GM12878 (cell line): ENCODE measurements around the gene HSF5. TPM values are rescaled to one million over a fixed set of nuclear protein-coding genes. Genes with fewer than 3 reads are reported as not detected.

Experiments
- ATAC-seq: fragments of 200-7000 bp; cut with Tn5 transposase; 3 replicates; pipeline ENCODE4 v1.9.1; 2020; ENCODE audit warnings: mild to moderate bottlenecking, moderate library complexity
- BruUV-seq: library from RNA; stranded (reverse); fragments of 400-500 nt; replicated peaks from 2 replicates; lab custom pipeline; 2021; lab: Mats Ljungman, UMichigan
- CTCF ChIA-PET: fragments of 300-600 bp; sonication (Branson Sonifier 250); formaldehyde crosslinking; extraction: SDS; loops from one replicate; lab custom pipeline; 2021; ENCODE audit warnings: inconsistent platforms; lab: Yijun Ruan, JAX
- POLR2A ChIA-PET: fragments of 350-600 bp; formaldehyde crosslinking; extraction: SDS; loops from one replicate; lab custom pipeline; 2021; ENCODE audit warnings: inconsistent platforms; lab: Charles Lee
- RAD21 ChIA-PET: fragments of 300-600 bp; sonication (Branson Sonifier 250); formaldehyde crosslinking; loops from one replicate; lab custom pipeline; 2023; ENCODE audit warnings: antibody characterized with exemption; ENCODE audit not compliant: unreplicated experiment; lab: Charles Lee
- SMC1A ChIA-PET: fragments of 300-600 bp; sonication (Branson Sonifier 250); formaldehyde crosslinking; loops from one replicate; lab custom pipeline; 2023; ENCODE audit not compliant: unreplicated experiment, uncharacterized antibody; lab: Charles Lee
- DNase-seq: peaks from one replicate; pipeline ENCODE4 v3.0.0-alpha.2; 2011; ENCODE audit warnings: low read depth, low spot score
- FAIRE-seq: peaks from 3 replicates; lab custom pipeline; 2011; peaks lifted over from hg19 to GRCh38; lab: Jason Lieb, UNC
- H2AFZ ChIP-seq: 2 replicates; pipeline ENCODE4 v1.6.0; 2011; ENCODE audit warnings: low read depth, low read length, control low read depth; ENCODE audit not compliant: control insufficient read depth
- H3K27ac ChIP-seq: 2 replicates; pipeline ENCODE4 v1.5.1; 2011; ENCODE audit warnings: control low read depth; ENCODE audit not compliant: control insufficient read depth, insufficient read depth
- H3K27me3 ChIP-seq, 2 experiments: replicated peaks in 1 of 2; 2 replicates each; pipeline versions ENCODE4 v1.6.0 to v1.6.1; 2011; ENCODE audit warnings: low read length in 1 of 2; ENCODE audit not compliant: control insufficient read depth in 2 of 2, insufficient read depth in 2 of 2
- H3K36me3 ChIP-seq, 2 experiments: 2 replicates each; pipeline ENCODE4 v1.5.1; 2011; ENCODE audit warnings: low read length in 1 of 2; ENCODE audit not compliant: control insufficient read depth in 2 of 2, insufficient read depth in 2 of 2
- H3K4me1 ChIP-seq: 2 replicates; pipeline ENCODE4 v1.6.1; 2011; ENCODE audit warnings: mild to moderate bottlenecking, low read length, moderate library complexity, mixed read lengths; ENCODE audit not compliant: control insufficient read depth, insufficient read depth
- H3K4me2 ChIP-seq: 2 replicates; pipeline ENCODE4 v1.6.0; 2011; ENCODE audit warnings: control low read depth; ENCODE audit not compliant: control insufficient read depth, insufficient read depth
- H3K4me3 ChIP-seq: fragments of 200-600 bp; sonication (generic); 2 replicates; pipeline ENCODE4 v1.5.1; 2016
- H3K79me2 ChIP-seq: 2 replicates; pipeline ENCODE4 v1.6.0; 2011; ENCODE audit warnings: low read length; ENCODE audit not compliant: control insufficient read depth, insufficient read depth
- H3K9ac ChIP-seq: 2 replicates; pipeline ENCODE4 v1.8.0; 2011; ENCODE audit warnings: low read length, control low read depth, mixed read lengths; ENCODE audit not compliant: control insufficient read depth, insufficient read depth
- H3K9me3 ChIP-seq: replicated peaks from 3 replicates; pipeline ENCODE4 v1.5.1; 2011; ENCODE audit warnings: mild to moderate bottlenecking, low read length; ENCODE audit not compliant: control insufficient read depth, insufficient read depth
- H4K20me1 ChIP-seq: 2 replicates; pipeline ENCODE4 v1.6.0; 2011; ENCODE audit not compliant: control insufficient read depth, insufficient read depth
- BHLHE40 ChIP-seq, 2 experiments: fragments of 450-650 bp in 1 of 2; IDR thresholded peaks; 2 replicates each; pipeline ENCODE4 v1.6.1; 2011 to 2017; ENCODE audit warnings: low read depth in 2 of 2, borderline replicate concordance in 1 of 2, improper control_type of control experiment in 1 of 2, low read length in 1 of 2, mild to moderate bottlenecking in 1 of 2
- IKZF1 ChIP-seq: fragments of 450-650 bp; conservative IDR thresholded peaks from 2 replicates; pipeline ENCODE4 v1.6.1; 2017; ENCODE audit warnings: antibody characterized with exemption, mild to moderate bottlenecking
- KDM1A ChIP-seq: fragments of 200-600 bp; sonication (generic); IDR thresholded peaks from 2 replicates; pipeline ENCODE4 v1.6.1; 2016; ENCODE audit warnings: borderline replicate concordance
- LARP7 ChIP-seq: fragments of 450-650 bp; IDR thresholded peaks from 2 replicates; pipeline ENCODE4 v1.6.1; 2017; ENCODE audit warnings: mild to moderate bottlenecking
- MAX ChIP-seq: IDR thresholded peaks from 2 replicates; pipeline ENCODE4 v1.6.1; 2012; ENCODE audit warnings: low read depth, low read length, improper control_type of control experiment
- SMC3 ChIP-seq: IDR thresholded peaks from 2 replicates; pipeline ENCODE4 v1.6.1; 2011; ENCODE audit warnings: low read length, improper control_type of control experiment, borderline replicate concordance
- ZNF592 ChIP-seq: fragments of 450-650 bp; IDR thresholded peaks from 2 replicates; pipeline ENCODE4 v1.6.1; 2017; ENCODE audit warnings: mild to moderate bottlenecking, moderate library complexity
- ZNF687 ChIP-seq: fragments of 450-650 bp; IDR thresholded peaks from 2 replicates; pipeline ENCODE4 v1.6.1; 2017; ENCODE audit warnings: mild to moderate bottlenecking, moderate library complexity
- WGBS: methylation state at CpG from one replicate; pipeline ENCODE4 v1.1.6; 2016; ENCODE audit warnings: low lambda C conversion rate; ENCODE audit not compliant: insufficient replicate concordance, insufficient coverage; ENCODE audit errors: missing lambda C conversion rate; 5-methylcytosine and 5-hydroxymethylcytosine counted together
- in situ Hi-C: fragments of 300-500 bp; cut with MboI; formaldehyde crosslinking; loops from 9 replicates; pipeline ENCODE4 v1.14.3; 2018; ENCODE audit warnings: mixed read lengths
- intact Hi-C: fragments of 100-400 bp; cut with micrococcal nuclease; formaldehyde crosslinking; loops from one replicate; pipeline ENCODE4 v1.14.2; 2022; ENCODE audit not compliant: unreplicated experiment
- polyA plus RNA-seq, 11 experiments: library from polyadenylated mRNA; depleted of rRNA in 4 of 11; unstranded in 6 of 11; stranded (reverse) in 5 of 11; fragments of >200 nt; fragmentation: Nextera tagmentation in 4 of 11; fragmentation: Illumina TruSeq in 1 of 11; extraction: Ambion mirVana in 4 of 11; extraction: Trizol in 1 of 11; gene quantifications; 1 replicate in 1 of 11; 2 replicates in 10 of 11; pipeline versions ENCODE4 v1.2.1 to v1.2.3, GENCODE V29; 2011 to 2016; ENCODE audit warnings: inconsistent platforms in 2 of 11, missing spikeins in 2 of 11, low read depth in 1 of 11
- total RNA-seq, 4 experiments: library from RNA; depleted of rRNA in 3 of 4; stranded (reverse); fragments of >200 nt in 3 of 4; fragmentation: Illumina TruSeq in 1 of 4; extraction: Trizol in 1 of 4; gene quantifications; 2 replicates each; pipeline versions ENCODE4 v1.2.1 to v1.2.3, GENCODE V29; 2013 to 2021

Gene HSF5
- total and polyA plus RNA-seq, 10 of the 15 experiments (the other 5 are each of a cell fraction or from before 2014, with no cell fraction given): 0.02 to 0.18 (median 0.06) TPM; not detected in 4

- TF ChIP-seq SMC3 (no peak), MAX (no peak), KDM1A (no peak)
These were observed 40.2 kb upstream of the HSF5 start (continued) for GRCh38 chr17:58528443-58528842.

GRCh38 chr17:58527949-58528348 is 39.7 kb upstream of the HSF5 start:
- CTCF ChIA-PET: interaction anchor here (1.2 to 2.3 kb wide), 4 partner anchors 50 to 477 kb away, joined by 3 to 9 read pairs (median 6); no protein-coding TSS in a partner anchor
- no peak for FAIRE-seq

More at GRCh38 chr17:58527949-58528348, 39.7 kb upstream of the HSF5 start:
- no peaks in the 10 kb centered on the region for H4K20me1 ChIP-seq
- no peaks in the 10 kb centered on the region for H3K9me3 ChIP-seq
- no peak overlapping the region for H3K4me3 ChIP-seq
- H2AFZ ChIP-seq: no peak overlapping the region
- H3K4me2 ChIP-seq: no peak overlapping the region
- WGBS: 20% methylated on average over 3 of the region's 3 CpGs
- no peak overlapping the region for H3K9ac ChIP-seq
- H3K79me2 ChIP-seq: no peaks in the 10 kb centered on the region
- TF ChIP-seq LARP7 (0 out of 2 replicates have a peak, but pooled peaks have one; percentile 21), BHLHE40 (IDR thresholded peaks at IDR 0.05; ENCODE audit: borderline replicate concordance in 1 of 2, low read depth in 2 of 2, low read length in 1 of 2) (peak in 1 of 2 experiments; percentile 63; a peak in 2 of 4 replicates), IKZF1 (0 out of 2 replicates have a peak, but pooled peaks have one; percentile 19), ZNF687 (peak; percentile 72; the same call in 1 of the 2 replicates), ZNF592 (no peak)
- ChIA-PET SMC1A (interaction anchor here (0.7 to 1.3 kb wide), 3 partner anchors 13 to 789 kb away, joined by 3 to 4 read pairs (median 3); no protein-coding TSS in a partner anchor), RAD21 (interaction anchor here (1.4 kb wide), 1 partner anchor 49 kb away, joined by 3 read pairs; no protein-coding TSS in a partner anchor), POLR2A (interaction anchor here (0.9 kb wide), 1 partner anchor 104 kb away, joined by 3 read pairs; no protein-coding TSS in a partner anchor)
- intact Hi-C loops: no loop called here
- DNase-seq (no peak), ATAC-seq (peak; percentile 73)
- H3K27ac ChIP-seq: no peak overlapping the region
- BruUV-seq: no TSS peak
- H3K4me1 ChIP-seq: 0 out of 2 replicates have a peak, but pooled peaks cover 3% of the 10 kb centered on the region
- H3K36me3 ChIP-seq: no peaks in the 10 kb centered on the region
- H3K27me3 ChIP-seq: peaks cover 4 to 6% of the 10 kb centered on the region in 2 experiments; a peak in 3 of 4 replicates
- in situ Hi-C loops: no loop called here
